Fibroblast of the aortic adventitia (primary cell): ENCODE data around the gene TNRC18. TPM values are rescaled to one million over a fixed set of nuclear protein-coding genes. Genes with fewer than 3 reads are reported as not detected.

Source experiments
- DNase-seq: peaks from one replicate; pipeline ENCODE4 v3.0.0-alpha.2; 2010; ENCODE audit warnings: low read depth
- H3K4me3 ChIP-seq: 2 replicates; pipeline ENCODE4 v1.5.1; 2011; ENCODE audit warnings: low read depth, mild to moderate bottlenecking, control low read depth, low read length, moderate library complexity
- total RNA-seq: library from RNA; depleted of rRNA; stranded (reverse); fragments of >200 nt; gene quantifications from 2 replicates; pipeline ENCODE4 v1.2.3, GENCODE V29; 2012; ENCODE audit warnings: low replicate concordance
- TF ChIP-seq, protein P1 (sequence below): IDR thresholded peaks from 2 replicates; pipeline ENCODE4 v1.5.1; 2011; ENCODE audit warnings: mild to moderate bottlenecking, low read length, control low read depth, inconsistent platforms; ENCODE audit not compliant: insufficient read depth

Gene TNRC18
- total RNA-seq, 1 donor, result 57.8 TPM

DNA sequence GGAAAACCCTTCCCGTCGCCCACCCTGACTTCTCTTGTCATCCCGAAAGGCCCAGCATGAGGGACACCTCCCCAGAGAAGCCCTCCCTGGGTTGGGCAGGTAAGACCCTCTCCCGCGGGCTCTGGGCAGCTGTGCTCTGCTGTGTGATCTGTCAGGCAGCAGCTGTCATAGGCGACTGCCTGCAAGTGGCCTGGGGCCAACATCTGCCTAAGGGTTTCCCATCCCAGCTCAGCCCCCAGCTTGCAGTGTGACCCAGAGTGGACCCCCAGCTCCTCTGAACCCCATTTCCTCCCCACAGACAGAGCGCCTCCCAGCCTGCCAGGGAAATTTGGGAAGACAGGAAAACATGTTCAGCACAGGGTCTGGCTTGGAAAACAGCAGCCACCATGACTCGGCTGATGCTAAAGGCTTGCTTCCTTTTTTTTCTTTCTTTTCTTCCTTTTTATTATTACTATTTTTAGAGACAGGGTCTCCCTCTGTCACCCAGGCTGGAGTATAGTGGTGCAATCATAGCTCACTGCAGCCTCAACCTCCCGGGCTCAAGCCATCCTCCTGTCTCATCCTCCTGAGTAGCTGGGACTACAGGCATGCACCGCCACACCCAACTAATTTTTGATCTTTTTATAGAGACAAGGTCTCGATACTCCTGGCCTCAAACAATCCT is 18.3 kb upstream of the TNRC18 start:
- TF ChIP-seq, protein P1, sequence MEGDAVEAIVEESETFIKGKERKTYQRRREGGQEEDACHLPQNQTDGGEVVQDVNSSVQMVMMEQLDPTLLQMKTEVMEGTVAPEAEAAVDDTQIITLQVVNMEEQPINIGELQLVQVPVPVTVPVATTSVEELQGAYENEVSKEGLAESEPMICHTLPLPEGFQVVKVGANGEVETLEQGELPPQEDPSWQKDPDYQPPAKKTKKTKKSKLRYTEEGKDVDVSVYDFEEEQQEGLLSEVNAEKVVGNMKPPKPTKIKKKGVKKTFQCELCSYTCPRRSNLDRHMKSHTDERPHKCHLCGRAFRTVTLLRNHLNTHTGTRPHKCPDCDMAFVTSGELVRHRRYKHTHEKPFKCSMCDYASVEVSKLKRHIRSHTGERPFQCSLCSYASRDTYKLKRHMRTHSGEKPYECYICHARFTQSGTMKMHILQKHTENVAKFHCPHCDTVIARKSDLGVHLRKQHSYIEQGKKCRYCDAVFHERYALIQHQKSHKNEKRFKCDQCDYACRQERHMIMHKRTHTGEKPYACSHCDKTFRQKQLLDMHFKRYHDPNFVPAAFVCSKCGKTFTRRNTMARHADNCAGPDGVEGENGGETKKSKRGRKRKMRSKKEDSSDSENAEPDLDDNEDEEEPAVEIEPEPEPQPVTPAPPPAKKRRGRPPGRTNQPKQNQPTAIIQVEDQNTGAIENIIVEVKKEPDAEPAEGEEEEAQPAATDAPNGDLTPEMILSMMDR, result no peak
- H3K4me3 ChIP-seq, result no peak overlapping the region
- no peak for DNase-seq

DNA sequence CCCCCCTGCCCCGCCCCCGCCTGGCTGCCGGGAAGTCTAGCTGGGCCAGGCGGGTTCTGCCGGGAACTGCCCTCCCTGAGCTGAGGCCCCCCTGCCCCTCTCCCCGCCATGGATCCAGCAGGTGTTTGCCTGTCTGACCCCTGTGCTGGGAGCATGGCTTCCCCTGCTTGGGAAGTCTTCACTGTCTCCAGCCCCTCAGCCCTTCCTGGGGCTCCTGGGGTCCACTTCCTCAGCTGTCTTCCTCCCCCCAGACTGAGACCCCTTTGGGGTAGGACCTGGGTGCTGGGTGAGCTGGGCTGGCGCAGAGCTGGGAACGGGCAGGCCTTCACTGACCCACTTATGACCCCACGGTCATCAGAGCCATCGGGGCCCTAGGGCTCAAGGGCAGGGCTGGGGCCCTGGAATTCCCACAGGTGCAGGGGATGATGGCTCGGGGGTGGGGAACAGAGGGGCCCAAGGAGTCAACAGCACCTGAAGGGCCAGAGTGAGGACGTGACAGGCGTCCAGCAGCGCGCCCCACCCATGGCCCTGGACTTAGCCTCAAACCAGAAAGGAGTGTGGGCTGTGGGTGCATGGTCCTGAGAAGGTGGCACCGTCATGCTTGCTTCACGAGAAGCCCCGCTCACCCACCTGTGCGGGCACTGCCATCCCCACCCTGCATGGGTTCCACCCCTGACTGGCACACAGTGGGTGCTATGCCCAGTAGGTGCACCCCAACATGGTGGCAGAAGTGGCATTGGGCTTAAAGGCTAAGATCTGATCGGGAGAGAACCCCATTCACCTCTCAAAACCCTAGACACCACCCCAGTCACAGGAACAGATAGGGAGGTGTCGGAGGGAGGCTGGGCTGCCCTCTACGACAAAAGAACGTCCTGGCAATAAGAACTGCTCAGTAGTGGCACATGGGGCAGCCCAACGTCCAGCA is 16.2 kb upstream of the TNRC18 start:
- DNase-seq, result no peak
- TF ChIP-seq, protein P1, result no peak
- H3K4me3 ChIP-seq, result no peak overlapping the region

DNA sequence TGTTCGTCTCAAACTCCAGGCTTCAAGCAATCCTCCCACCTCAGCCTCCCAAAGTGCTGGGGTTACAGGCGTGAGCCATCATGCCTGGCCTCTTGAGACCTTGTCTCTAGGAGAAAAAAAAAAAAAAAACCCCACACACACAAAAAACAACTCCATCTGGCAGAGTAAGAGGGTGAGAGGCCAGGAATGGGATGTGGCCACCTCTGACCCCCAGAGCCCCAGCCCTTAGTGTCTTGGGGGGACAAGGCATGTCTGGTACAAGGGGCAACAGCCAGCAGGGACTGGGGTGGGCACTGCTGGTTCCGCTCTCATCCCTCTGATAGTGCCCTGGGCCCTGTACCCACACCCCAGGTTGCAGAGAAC is 15.6 kb upstream of the TNRC18 start:
- DNase-seq, result no peak

DNA sequence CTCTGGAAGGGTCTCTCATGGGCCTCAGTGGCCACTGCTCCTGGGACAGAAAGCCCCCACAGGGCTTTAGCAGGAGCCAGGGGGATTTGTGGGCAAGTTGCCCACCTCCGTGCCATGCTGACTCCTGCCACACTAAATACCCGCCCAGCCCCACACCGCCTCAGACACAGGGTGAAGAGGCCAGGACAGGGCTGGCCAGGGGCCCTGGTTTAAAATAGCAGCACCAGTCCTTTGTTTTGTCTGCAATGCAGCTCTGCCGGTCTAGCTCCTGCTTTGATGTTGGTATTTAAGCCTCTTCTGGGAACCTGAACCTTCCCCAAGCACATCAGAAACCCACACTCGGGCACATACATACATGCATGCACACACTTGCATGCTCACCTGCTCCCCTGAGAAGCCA is 14.4 kb upstream of the TNRC18 start:
- no peak overlapping the region for H3K4me3 ChIP-seq
- TF ChIP-seq, protein P1, result no peak
- DNase-seq, result no peak

More for the DNA sequence above, 15.6 kb upstream of the TNRC18 start:
- no peak overlapping the region for H3K4me3 ChIP-seq
- TF ChIP-seq, protein P1, result no peak

DNA sequence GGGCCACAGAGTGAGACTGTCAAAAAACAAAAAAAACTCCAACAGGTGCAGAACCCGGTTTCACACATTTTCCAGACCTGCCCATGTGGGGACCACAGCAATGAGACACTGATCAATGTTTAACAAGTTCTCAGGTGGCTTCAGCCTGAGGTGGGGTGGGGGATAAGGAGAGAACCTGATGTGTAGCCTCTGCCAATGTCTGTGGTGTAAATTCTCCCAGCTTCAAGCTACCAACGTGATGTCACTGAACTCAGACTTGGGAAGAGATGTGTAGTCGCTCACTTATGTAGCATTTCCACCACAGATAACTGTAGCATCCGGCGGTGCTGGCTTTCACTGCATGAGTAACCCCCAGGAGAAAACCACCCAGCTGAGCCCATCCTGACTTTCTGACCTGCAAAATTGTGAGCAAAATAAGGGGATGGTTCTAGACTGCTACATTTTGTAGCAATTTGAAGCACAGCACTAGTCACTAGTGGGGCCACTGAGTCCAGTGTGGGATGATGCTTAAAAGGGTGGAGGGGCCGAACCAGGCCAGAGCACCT is 13.8 kb upstream of the TNRC18 start:
- DNase-seq, result no peak
- TF ChIP-seq, protein P1, result no peak
- H3K4me3 ChIP-seq, result no peak overlapping the region

DNA sequence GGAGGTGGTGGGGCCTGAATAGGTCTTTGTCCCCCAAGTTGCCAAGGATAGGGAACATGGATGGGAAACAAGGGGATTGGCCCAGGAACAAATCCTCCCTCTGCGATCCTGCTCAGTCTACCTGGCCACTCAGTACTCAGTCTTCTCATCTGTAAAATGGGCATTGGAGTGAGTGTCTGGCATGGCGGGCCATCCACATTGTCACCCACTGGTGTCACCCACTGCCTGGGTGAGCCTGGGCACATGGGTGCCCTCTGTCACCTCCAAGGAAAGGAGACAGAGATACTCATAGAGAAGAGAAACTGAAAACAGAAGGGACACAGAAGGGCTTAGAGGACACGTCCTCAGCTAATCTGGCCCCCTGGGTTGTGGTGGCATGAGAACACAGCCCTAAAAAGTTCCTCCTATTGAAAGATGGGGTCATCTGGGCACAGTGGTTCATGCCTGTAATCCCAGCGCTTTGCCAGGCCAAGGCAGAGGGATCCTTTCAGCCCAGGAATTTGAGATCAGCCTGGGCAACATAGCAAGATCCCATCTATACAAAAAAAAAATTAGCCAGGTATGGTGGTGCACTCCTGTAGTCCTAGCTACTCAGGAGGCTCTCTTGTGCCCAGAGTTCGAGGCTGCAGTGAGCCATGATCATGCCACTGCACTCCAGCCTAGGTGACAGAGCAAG is 12.5 kb upstream of the TNRC18 start:
- H3K4me3 ChIP-seq, result no peak overlapping the region
- no peak for DNase-seq
- TF ChIP-seq, protein P1, result no peak
